NCI-H128 (cell line): Measurements from ENCODE around the gene ADRB1.

Experiments used
- DNase-seq: peaks from one replicate; lab custom pipeline; 2025; ENCODE audit not compliant: unreplicated experiment; lab: John Stamatoyannopoulos, UW

The ADRB1 gene

GRCh38 chr10:114053946-114054345 is 10.3 kb downstream of the ADRB1 start:
- no peak for DNase-seq

GRCh38 chr10:114057855-114058254 is 14.2 kb downstream of the ADRB1 start:
- DNase-seq = no peak

DNA sequence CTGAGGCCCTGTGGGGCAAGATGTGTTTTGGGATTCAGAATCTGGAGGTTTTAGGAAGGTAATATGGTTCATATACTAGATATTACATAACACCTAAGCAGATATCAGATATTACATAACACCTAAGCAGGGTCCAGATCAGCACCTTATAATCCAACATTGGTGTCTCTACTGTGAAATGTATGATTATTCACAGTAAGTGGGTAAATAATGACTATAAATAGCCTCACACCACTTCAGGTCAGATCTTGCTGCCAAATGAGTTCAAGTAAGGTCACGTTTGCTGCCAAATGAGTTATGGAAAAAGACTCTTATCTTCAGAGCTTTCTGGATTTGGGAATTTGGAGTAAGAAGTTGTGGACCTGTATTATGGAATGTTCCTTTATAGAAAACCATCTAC is 14.6 kb downstream of the ADRB1 start:
- no peak for DNase-seq

DNA sequence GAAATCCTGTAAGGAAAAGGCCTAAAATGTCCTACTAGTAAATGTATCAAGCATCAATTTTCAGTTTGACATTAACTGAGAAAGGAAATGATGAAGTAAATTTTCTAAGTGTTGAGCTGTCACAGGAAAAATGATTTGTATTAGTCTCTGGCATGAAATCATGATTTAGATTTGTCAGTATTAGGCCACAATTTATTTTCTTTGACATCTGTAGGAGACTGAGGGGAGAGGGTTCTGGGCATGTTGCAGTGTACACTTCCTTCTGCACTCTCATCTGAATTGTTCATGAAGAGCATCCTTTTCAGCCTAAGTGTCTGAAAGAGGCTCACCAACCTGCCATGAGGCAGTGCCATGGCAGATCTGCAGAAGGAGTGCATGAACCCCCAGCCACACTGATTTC is 15.9 kb downstream of the ADRB1 start:
- DNase-seq = no peak

- DNase-seq = no peak
Observed at GRCh38 chr10:114060456-114060855, 16.8 kb downstream of the ADRB1 start.

GRCh38 chr10:114061148-114061547 is 17.5 kb downstream of the ADRB1 start:
- no peak for DNase-seq

DNA sequence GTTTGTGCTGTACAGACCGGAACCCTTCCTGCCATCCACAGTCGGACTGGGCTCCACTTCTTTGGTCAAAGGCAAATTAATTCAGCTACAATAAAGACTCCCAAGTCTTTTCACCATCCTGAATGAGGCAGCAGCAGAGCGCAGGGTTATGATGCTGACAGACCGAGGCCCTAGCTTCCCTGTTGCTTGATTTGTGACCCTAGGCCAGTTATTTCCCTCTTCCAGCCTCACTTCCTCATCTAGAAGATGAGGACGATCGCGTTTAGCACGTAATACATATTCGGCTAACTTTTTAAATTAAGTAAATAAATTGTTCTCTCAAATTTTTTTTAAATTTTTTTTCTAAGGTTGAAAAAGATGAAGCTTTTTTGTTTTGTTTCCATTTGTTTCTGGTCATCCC is 18.1 kb downstream of the ADRB1 start:
- DNase-seq = no peak

- DNase-seq = no peak
Observed at GRCh38 chr10:114064151-114065048, 20.7 kb downstream of the ADRB1 start.

- no peak for DNase-seq
Observed at GRCh38 chr10:114065049-114065435, 21.4 kb downstream of the ADRB1 start.

GRCh38 chr10:114068054-114068707 is 24.5 kb downstream of the ADRB1 start:
- DNase-seq = no peak

- DNase-seq = no peak
Observed at GRCh38 chr10:114070710-114071109, 27.0 kb downstream of the ADRB1 start.

DNA sequence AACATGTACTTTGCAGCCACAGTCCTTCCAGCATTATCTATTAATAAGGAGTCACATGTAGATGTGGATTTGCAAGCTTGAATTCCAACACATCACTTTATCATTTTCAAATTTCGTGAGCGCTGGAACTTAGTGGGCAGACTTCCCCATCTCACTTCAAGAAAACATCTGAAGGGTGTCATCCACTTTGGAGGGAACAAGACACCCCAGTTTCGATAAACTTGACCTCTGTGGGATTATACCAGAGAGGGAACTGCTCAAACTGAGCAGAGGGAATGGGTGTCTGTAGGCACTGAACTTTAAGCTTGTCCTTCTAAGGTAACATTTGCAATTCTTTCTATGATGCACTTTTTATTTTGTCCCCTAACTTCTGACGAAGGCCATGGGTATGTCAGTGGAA is 27.5 kb downstream of the ADRB1 start:
- no peak for DNase-seq

DNA sequence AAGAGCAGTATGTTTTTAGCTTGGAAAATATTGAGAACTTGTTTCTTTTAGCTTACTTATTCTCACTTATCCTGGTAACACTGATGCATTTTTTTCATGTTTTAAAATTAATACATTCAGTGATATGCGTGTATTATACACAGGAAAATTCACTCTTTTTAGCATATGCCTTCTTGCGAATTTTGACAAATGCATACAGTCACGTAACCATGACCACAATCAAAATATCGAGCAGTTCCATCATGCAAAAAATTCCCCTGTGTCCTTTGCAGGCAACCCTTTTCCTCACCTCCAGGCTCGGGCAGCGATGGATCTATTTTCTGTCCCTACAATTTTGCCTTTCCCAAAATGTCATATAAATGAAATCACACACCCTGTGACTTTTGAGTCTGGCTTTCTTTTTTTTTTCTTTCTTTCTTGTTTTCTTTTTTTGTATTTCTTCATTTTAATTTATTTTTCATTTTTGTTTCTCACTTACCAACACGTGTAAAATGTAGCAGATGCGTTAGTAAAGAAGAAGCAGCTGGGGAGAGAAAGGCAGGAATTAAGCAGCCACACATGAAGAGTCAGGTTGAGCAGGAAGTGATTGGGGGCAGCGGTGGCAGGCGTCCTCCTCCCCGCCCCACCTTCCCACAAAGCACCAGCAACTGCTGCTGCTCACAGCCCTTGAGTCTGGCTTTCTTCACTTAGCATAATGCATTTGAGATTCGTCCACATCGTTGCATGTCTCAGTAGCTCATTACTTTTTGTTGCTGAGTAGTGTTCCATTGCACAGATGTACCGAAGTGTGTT is 29.9 kb downstream of the ADRB1 start:
- no peak for DNase-seq

- no peak for DNase-seq
Observed at GRCh38 chr10:114075093-114075492, 31.4 kb downstream of the ADRB1 start.

- no peak for DNase-seq
Observed at GRCh38 chr10:114077347-114077746, 33.7 kb downstream of the ADRB1 start.

DNA sequence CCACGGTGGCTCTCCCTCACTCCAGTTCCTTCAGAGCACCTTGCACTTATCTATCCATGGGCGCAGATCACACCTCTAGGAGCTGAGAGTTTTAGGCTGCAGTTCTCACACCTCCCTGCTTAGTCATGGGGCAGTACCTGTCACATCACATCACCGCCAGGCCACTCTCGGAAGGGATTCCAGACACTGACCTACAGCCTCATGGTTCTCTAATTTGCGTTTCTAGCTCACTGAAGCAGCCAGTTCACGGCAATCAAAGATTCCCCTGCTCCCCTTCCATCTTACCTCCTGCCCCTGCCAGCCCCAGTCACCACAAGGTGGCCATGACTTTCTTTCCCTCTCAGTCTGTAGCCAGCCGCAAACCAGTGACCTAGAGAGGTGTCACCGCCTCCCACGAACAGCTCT is 34.2 kb downstream of the ADRB1 start:
- DNase-seq = no peak

DNA sequence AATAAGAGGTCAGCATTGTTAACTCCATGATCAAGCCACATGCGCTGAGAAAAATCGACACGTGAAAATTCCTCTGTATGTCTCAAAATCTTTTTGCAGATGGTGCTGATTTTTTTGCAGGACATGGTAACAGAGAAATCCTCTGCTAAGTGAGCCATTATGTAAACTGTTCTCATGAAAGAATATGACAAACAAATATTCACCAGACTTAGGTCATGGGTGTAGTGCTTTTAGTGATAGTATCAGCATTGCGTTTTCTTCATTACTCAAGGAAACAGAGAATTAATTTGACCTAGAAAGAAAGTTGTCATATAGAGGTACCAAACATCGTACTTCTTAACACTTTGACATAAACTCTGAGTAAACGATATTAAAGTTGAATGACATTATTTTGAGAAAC is 34.7 kb downstream of the ADRB1 start:
- no peak for DNase-seq

DNA sequence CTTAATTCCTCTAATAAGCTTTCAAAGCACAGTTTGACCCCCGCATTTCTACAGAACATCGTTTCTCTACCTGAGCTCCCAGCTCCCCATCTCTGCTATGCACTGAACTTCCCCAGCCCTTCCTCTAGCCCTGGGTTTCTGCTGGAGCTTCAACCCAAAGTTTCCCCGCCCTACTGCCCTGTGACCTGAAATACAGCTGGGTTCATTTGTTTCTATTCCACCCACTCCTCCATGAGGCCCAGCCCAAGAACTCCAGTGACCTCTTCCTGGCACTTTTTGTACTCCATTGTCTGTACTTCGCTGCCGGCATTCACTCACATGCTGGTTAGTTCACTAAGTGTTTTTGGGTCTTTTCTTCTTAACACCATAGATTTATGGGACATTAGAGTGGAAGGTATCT is 35.8 kb downstream of the ADRB1 start:
- no peak for DNase-seq

- no peak for DNase-seq
Observed at GRCh38 chr10:114081911-114082583, 38.4 kb downstream of the ADRB1 start.

DNA sequence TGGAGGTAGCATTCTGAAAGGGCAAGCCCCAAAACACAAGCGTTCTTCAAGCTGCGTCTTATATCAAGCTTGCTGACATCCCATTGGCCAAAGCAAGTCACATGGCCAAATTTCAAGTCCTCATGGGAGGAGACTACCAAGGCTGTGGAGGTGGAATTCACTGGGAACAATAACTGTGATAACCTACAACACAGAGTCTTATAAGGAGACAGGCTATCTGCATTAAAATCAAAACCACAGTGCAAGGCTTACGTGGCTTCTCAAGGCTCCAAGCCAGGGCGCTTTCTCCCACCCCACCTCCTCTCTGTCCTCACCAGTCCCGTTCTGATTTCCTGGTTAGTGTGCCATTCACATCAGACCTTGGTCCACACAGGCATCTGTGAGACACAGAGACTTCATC is 39.4 kb downstream of the ADRB1 start:
- no peak for DNase-seq

DNA sequence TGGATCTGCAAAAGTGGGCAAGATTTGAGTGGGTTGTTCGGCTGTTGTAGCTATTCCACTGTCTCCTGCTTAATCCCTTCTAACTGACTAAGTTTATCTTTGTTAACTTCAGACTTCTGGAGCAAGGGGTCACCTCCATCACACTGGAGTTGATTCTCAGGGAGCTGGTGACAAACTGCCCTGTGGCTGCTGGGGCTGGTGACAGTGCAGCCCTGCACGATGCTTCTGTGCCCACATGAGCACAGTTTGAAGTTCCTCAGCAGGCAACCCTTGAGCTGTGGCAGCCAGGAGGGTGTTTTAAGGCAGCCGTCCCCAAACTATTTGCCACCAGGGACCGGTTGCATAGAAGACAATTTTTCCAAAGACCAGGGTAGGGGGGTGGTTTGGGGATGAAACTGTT is 40.5 kb downstream of the ADRB1 start:
- DNase-seq = no peak
